GM18858 (cell line): ENCODE results near the gene HM13.
"Not testable (repeated sequence)": the region's sequence is repeated elsewhere in the genome, so short reads cannot be mapped to it uniquely, and the experiment has no call there.

Experiments used
- ATAC-seq: cut with Tn5 transposase; IDR thresholded peaks from one replicate; pipeline ENCODE4 v1.9.1; 2021; ENCODE audit not compliant: unreplicated experiment

HM13 gene

DNA sequence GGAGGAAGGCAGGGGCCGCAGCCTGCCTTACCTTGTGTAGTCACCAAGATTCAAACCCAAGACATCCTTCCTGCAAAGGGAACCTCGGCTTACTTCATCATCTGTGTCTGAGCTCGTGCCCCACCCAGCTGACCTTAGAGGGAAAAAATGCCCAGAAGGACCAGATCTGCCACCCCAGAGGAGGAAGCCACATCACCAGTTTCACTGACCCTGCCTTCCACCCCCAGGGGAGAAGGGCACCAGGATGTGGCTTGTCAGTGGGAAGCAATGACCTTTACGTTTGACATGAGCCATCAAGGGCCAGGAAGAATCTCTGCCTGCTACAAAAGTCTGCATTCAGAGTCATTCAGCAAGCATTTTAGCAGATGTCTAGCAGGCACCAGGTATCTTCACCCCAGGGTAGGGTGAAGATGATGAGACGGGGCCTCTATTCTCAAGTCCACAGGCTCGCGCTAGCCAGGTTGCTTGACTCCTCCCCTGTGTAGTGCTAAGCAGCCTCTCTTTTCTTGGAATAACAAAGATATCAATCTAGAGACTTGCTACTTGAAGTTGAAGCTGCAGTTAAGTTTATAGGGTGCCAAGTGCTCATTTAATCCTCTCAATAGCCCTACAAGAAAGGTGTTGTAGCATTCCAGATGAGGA lies 28.1 kb downstream of the HM13 start:
- ATAC-seq, result no peak

DNA sequence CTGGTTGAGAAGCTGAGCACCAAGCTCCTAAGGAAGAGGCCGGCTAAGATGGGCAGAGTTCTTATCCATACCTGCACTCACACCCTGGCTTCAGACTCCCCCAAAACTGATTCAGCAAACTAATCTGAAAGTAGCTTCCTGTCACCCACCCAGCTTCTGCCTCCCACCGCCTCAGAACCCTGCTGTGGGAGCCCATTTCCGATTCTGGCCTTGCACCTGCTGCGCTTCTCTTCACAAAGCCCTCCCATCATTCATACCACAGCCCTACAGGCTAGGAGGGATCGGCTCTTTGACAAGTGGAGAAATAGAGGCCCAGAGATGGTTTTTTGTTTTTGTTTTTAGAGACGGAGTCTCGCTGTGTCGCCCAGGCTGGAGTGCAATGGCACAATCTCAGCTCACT lies 28.7 kb downstream of the HM13 start:
- ATAC-seq, result no peak

GRCh38 chr20:31543966-31544598 lies 29.8 kb downstream of the HM13 start:
- no peak for ATAC-seq

DNA sequence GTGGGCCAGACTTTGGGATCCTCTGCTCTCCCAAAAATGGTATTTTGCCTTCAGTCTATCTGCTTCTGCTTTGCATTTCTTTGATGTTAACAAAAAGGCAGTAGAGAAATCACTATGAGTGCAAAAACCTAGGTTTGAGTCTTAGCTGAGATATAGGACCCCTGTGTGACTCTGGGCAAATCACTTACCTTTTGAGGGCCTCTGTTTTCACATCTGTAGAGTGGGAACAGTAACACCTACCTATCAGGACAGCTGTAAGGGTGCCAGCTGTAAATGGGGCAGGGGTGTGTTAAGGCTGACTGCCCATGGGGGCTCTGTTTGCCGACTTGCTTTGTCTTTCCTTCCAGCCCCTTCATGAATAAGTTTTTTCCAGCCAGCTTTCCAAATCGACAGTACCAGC lies 30.4 kb downstream of the HM13 start:
- ATAC-seq, result no peak

GRCh38 chr20:31545621-31546040 lies 31.4 kb downstream of the HM13 start:
- not testable (repeated sequence) for ATAC-seq

GRCh38 chr20:31547017-31547675 lies 32.9 kb downstream of the HM13 start:
- ATAC-seq, result no peak

DNA sequence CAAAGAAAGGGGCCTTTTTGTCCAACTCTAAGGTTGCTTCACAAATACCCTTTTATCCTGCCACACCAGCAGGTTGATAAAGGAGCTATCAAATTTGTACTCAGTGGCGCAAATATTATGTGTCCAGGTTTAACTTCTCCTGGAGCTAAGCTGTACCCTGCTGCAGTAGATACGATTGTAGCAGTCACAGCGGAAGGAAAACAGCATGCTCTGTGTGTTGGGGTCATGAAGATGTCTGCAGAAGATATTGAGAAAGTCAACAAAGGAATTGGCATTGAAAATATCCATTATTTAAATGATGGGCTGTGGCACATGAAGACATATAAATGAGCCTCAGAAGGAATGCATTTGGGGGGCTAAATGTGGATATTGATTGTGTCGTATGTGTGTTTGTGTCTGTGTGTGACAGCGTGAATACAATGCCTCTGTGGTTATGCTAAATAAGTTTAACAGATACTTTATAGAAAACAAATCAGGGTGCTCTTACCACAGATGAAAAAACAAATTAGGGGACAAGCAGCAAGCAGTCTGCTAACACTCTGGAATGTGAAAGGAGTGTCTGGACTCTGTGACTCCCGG lies 33.6 kb downstream of the HM13 start:
- no peak for ATAC-seq

GRCh38 chr20:31548820-31549512 lies 34.7 kb downstream of the HM13 start:
- no peak for ATAC-seq

GRCh38 chr20:31549513-31549880 lies 35.3 kb downstream of the HM13 start:
- ATAC-seq, result no peak

DNA sequence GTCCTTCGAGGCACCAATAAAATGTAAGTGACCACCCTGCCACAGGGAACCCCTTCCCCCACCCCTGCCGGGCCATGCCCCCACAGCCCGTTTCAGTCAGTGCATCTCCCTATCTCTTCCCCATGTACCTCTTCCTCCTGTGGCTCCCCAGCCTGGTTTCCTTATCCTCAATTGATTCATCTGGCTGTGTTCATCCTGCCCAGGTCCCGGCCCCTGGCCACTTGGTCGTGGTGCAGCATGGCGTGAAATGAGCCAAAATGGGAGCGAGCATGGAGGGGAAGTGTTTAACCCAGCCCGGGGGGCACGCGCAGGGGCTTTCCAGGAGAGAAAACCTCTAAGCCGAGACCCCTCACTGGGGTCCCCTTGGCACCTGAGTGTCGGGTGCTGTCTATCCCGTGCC lies 35.9 kb downstream of the HM13 start:
- ATAC-seq, result no peak

DNA sequence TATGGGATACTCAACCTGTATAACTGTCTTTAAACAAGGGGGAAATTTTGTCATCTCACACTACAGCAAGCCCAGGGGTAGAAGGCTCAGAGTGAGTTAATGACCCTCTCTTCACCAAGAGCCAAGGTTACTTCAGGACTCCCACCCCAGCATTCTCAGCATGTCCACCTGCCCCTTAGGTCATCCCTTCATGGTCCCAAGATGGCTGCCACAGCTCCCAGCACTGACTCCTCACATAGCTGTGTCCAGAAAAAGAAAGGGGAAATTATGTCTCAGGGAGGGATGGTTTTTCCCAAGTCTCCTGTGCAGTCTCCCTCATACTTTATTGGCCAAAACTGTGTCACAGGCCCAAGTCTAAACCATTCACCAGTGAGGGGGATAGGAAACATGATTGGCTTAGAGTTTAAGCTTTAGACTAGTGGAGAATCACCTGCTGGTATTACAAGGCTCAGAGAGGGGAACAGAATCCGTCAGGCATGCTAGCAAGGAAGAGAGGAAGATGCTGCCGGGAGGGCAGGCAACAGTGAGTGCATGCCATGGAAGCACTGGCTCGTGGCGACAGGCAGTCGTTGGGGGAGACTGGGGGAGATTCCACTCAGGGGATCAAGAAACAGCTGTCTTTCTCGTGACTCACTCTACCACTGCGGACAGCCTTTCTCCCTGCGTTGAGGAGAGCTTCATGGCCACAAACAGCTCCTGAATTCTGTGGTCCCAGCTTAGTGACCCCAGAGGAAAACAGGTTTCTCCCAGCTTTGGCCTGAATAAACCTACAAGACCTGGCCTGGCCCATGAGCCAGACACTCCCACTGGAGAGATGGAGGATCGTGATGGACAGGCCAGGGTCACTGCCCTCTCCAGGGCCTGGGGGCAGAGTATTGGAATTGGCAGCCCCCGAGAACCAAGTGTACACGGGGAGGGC lies 37.2 kb downstream of the HM13 start:
- no peak for ATAC-seq

DNA sequence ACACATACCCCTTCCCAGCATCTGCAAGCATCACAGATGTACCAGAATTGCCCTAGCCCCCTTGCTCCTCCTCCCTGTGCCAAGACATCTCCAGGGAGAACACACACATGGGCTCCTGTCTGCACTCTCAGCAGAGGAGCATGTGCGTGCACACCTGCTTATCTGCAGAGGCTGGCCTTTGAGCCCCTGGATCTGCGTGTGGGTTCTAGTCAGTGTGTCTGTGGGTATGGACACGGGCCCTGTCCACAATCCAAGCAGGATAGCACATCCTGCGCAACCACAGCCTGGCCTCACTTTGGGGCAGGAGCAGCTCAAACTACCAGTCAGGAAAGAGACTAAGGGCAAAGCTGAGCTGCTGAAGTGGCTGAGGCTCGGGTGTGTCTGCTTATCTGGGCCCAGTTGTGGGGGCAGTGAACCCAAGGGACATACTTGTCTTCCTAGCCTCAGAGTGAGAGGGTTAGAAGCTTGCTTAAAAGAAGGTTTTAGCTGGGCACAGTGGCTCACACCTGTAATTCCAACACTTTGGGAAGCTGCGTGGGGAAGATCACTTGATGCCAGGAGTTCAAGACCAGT lies 41.0 kb downstream of the HM13 start:
- ATAC-seq, result no peak

- ATAC-seq, result no peak
Measured at GRCh38 chr20:31559704-31560093, 45.5 kb downstream of the HM13 start.

- no peak for ATAC-seq
Measured at GRCh38 chr20:31560094-31560745, 46.0 kb downstream of the HM13 start.

DNA sequence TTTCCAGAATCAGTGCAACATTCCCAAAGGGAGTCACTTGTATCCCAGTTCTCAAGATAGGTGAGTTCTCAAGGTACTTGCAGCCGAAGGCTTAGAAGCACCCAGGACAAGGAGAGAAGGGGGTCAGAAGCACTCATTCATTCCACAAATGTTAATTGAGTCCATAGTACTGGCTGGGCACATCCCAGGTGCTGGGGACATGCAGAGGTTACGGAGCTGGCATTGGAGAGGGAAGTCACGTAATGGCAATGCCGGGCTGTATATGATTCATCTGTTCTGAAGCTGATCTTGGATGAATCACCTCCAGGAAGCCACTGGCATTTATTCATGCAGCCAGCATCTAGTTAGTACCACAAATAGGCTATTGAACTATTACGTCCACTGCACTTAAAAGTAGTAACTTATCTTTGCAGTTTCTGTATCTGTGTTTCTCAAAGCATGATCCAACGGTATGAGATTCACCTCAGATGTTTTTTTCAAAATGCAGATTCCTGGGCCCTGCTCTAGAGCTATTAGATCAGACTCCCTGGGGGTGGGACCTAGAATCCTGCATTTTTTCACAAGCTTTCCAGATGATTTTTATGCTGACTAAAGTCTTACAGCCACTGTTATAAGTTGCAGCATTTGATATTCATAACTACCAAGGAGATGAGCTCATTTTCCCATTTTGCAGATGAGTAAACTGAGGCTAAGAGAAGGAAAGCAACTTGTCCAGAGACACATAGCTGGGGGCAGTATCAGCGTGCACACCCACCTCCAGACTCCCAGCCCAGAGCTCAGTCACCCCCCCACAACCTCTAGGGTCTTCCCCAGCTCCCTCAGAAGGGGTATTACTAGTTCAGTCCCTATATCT lies 46.7 kb downstream of the HM13 start:
- ATAC-seq, result no peak

- no peak for ATAC-seq
Measured at GRCh38 chr20:31562241-31562640, 48.0 kb downstream of the HM13 start.

GRCh38 chr20:31564284-31564683 lies 50.0 kb downstream of the HM13 start:
- ATAC-seq, result no peak

GRCh38 chr20:31565699-31566318 lies 51.6 kb downstream of the HM13 start:
- no peak for ATAC-seq
